Panc1 (cell line): Measurements from ENCODE around the gene SPTLC2.
"Not testable (repeated sequence)": the region's sequence is repeated elsewhere in the genome, so short reads cannot be mapped to it uniquely, and the experiment has no call there.

ENCODE experiments used
- POLR2AphosphoS5 ChIP-seq: IDR thresholded peaks from 2 replicates; pipeline ENCODE4 v1.6.1; 2012; ENCODE audit warnings: mild to moderate bottlenecking, low read depth, low read length, moderate library complexity
- TF ChIP-seq, protein P1 (sequence below): fragments of 450-650 bp; IDR thresholded peaks from 2 replicates; pipeline ENCODE4 v1.5.1; 2017; ENCODE audit warnings: mild to moderate bottlenecking

- TF ChIP-seq, protein P1, sequence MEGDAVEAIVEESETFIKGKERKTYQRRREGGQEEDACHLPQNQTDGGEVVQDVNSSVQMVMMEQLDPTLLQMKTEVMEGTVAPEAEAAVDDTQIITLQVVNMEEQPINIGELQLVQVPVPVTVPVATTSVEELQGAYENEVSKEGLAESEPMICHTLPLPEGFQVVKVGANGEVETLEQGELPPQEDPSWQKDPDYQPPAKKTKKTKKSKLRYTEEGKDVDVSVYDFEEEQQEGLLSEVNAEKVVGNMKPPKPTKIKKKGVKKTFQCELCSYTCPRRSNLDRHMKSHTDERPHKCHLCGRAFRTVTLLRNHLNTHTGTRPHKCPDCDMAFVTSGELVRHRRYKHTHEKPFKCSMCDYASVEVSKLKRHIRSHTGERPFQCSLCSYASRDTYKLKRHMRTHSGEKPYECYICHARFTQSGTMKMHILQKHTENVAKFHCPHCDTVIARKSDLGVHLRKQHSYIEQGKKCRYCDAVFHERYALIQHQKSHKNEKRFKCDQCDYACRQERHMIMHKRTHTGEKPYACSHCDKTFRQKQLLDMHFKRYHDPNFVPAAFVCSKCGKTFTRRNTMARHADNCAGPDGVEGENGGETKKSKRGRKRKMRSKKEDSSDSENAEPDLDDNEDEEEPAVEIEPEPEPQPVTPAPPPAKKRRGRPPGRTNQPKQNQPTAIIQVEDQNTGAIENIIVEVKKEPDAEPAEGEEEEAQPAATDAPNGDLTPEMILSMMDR, result not testable (repeated sequence)
- TF ChIP-seq POLR2AphosphoS5, result not testable (repeated sequence)
These were observed 27.9 kb downstream of the SPTLC2 start for GRCh38 chr14:77588411-77589025.
